IMR-90 (cell line): ENCODE results near the gene ST3GAL4.

Experiments
- CHD1 ChIP-seq: IDR thresholded peaks from 2 replicates; pipeline ENCODE4 v1.6.1; 2012; ENCODE audit warnings: low read depth, low read length, improper control_type of control experiment
- TF ChIP-seq, protein P1 (sequence below): conservative IDR thresholded peaks from 2 replicates; pipeline ENCODE4 v1.5.1; 2012; ENCODE audit warnings: mild to moderate bottlenecking, low read depth, low read length, improper control_type of control experiment

DNA sequence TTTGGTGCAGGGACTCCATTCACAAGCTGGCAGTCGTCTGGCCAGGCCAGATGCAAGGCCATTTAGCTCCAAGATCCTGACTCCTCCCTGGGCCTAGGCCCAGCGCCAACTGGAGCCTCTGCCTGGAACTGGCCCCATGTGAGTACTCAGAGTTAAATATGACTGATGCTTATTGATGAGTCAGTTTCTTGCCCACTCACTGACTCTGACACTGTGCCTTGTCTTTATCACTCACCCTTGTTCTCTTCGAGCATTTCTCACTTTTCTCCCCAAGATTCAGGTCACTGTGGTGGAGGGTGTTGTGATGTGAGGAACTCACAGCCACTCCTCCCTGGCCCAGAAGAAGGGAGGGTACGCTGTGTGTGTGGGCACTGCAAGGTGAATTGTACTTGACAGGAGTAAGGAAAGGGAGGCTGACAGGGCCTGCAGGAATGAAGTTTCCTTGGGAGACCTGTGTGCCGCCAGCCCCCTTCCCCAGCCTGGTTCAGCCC lies 23.2 kb upstream of the ST3GAL4 start:
- no peak for TF ChIP-seq CHD1
- TF ChIP-seq, protein P1, sequence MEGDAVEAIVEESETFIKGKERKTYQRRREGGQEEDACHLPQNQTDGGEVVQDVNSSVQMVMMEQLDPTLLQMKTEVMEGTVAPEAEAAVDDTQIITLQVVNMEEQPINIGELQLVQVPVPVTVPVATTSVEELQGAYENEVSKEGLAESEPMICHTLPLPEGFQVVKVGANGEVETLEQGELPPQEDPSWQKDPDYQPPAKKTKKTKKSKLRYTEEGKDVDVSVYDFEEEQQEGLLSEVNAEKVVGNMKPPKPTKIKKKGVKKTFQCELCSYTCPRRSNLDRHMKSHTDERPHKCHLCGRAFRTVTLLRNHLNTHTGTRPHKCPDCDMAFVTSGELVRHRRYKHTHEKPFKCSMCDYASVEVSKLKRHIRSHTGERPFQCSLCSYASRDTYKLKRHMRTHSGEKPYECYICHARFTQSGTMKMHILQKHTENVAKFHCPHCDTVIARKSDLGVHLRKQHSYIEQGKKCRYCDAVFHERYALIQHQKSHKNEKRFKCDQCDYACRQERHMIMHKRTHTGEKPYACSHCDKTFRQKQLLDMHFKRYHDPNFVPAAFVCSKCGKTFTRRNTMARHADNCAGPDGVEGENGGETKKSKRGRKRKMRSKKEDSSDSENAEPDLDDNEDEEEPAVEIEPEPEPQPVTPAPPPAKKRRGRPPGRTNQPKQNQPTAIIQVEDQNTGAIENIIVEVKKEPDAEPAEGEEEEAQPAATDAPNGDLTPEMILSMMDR = no peak
